Ovary (tissue), 9 donors: ENCODE results near the gene RILP. TPM values are rescaled to one million over a fixed set of nuclear protein-coding genes. Genes with fewer than 3 reads are reported as not detected.

Source experiments
- DNase-seq, 5 donors: peaks; one replicate each; pipeline ENCODE4 v3.0.0-alpha.2; 2019 to 2020
- H3K27ac ChIP-seq, 2 donors: fragments of 200-600 bp; one replicate each; pipeline versions ENCODE4 v1.5.1 to v1.8.0; 2019 to 2022
- H3K27me3 ChIP-seq: fragments of 200-600 bp; one replicate; pipeline ENCODE4 v1.8.0; 2022
- H3K36me3 ChIP-seq: fragments of 200-600 bp; sonication (generic); one replicate; pipeline ENCODE4 v1.5.1; 2019
- H3K4me1 ChIP-seq: one replicate; pipeline ENCODE4 v1.8.1; 2013; ENCODE audit warnings: mild to moderate bottlenecking, moderate library complexity; ENCODE audit not compliant: insufficient read depth
- H3K4me3 ChIP-seq: fragments of 200-600 bp; sonication (generic); one replicate; pipeline ENCODE4 v1.5.1; 2017
- H3K9me3 ChIP-seq, 2 donors: fragments of 200-600 bp in 1 of 2; sonication (generic) in 1 of 2; one replicate each; pipeline versions ENCODE4 v1.5.1 to v1.8.1; 2013 to 2019; ENCODE audit warnings: mild to moderate bottlenecking in 1 of 2, moderate library complexity in 1 of 2
- EP300 ChIP-seq: sonication (generic); formaldehyde crosslinking; IDR thresholded peaks from one replicate; pipeline ENCODE4 v1.6.1; 2017; ENCODE audit warnings: antibody characterized with exemption
- POLR2A ChIP-seq: fragments of 450-650 bp; IDR thresholded peaks from one replicate; pipeline ENCODE4 v1.6.1; 2017; ENCODE audit warnings: antibody characterized with exemption, mild to moderate bottlenecking, moderate library complexity
- WGBS, 3 donors: extraction: QIAGEN DNeasy Blood & Tissue Kit in 1 of 3; methylation state at CpG; one replicate each; pipeline versions ENCODE4 v1.1.5 to v1.1.7; 2013 to 2017; 5-methylcytosine and 5-hydroxymethylcytosine counted together
- intact Hi-C, 4 donors: fragments of 100-400 bp; cut with DNase I; formaldehyde crosslinking; loops; one replicate each; pipeline versions ENCODE4 v1.11.0 to v1.15.1; 2022 to 2023
- polyA plus RNA-seq, 2 donors: library from polyadenylated mRNA; stranded (reverse); fragments of 200-250 nt in 1 of 2; fragments of 350-450 nt in 1 of 2; fragmentation: Illumina TruSeq in 1 of 2; extraction: RNeasy Lipid Tissue Mini Kit (QIAGEN cat#74804) in 1 of 2; gene quantifications; one replicate each; pipeline ENCODE4 v1.2.3, GENCODE V29; 2013 to 2014
- total RNA-seq, 7 donors: library from RNA; depleted of rRNA in 2 of 7; stranded (reverse); fragments of >200 nt in 2 of 7; fragmentation: NEBNext Ultra II Directional in 3 of 7; extraction: Animal tissue kit (Norgen Biotek cat#: 25700) in 3 of 7; gene quantifications; one replicate each; pipeline versions ENCODE4 v1.1.0 to v1.2.4, GENCODE V29; 2016 to 2023
- TF ChIP-seq, protein P1 (sequence below), 3 donors: fragments of 450-650 bp in 2 of 3; fragments of 200-600 bp in 1 of 3; IDR thresholded peaks; one replicate each; pipeline versions ENCODE4 v1.5.1 to v1.8.0; 2016 to 2022; ENCODE audit warnings: antibody characterized with exemption in 3 of 3, mild to moderate bottlenecking in 1 of 3
- donor health status: DM: no; HTN: no; CAD: no; lungs with moderate emphysema.
- donor health status: DM: no; HTN: no; CAD: no.
- donor health status: Bipolar disorder and iron deficiency.
- donor health status: DM: yes; HTN: yes; CAD: no.
- donor health status: DM: no; HTN: no; CAD: no.
- donor health status: DM: yes; HTN: yes; CAD: no.

Gene RILP
- total and polyA plus RNA-seq, 9 donors, result 2.3 to 11.0 (median 5.7) TPM

DNA sequence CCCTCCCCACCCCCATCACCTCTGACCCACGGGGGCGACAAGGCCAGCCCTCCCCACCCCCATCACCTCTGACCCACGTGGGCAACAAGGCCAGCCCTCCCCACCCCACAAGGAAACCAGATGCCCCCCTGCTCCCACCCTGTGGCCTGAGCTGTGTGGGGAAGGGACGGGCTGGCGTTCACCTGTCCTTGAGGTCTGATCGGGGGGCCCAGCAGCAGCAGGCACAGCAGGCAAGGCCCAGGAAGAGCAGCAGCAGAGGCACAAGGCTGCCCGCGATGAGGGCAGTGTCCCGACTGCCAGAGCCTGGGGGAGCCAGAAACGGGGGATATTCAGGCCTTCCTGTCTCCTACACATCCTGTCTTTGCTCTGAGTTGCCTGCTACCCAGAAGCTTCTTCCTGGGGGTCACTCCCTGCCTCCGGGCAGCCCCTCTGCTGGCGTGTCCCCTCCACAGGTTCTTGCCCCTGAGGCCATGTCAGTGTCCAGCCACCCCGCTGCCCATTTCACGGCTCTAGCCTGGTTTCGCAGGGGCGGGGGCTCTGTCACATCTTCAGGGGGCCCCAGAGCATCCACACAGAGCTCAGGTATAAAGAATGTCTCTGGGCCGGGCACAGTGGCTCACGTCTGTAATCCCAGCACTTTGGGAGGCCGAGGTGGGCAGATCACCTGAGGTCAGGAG is 10.9 kb downstream of the RILP start:
- intact Hi-C loops, result no loop called here
- Histone ChIP-seq H3K4me1 (peaks cover under 1% of the 10 kb centered on the region), H3K4me3 (no peak overlapping the region), H3K27ac (no peak overlapping the region), H3K27me3 (no peaks in the 10 kb centered on the region), H3K9me3 (no peaks in the 10 kb centered on the region), H3K36me3 (no peaks in the 10 kb centered on the region)
- 66 to 75% (median 75%) methylated on average over 19 of the region's 19 CpGs for WGBS, 3 donors
- TF ChIP-seq, protein P1, sequence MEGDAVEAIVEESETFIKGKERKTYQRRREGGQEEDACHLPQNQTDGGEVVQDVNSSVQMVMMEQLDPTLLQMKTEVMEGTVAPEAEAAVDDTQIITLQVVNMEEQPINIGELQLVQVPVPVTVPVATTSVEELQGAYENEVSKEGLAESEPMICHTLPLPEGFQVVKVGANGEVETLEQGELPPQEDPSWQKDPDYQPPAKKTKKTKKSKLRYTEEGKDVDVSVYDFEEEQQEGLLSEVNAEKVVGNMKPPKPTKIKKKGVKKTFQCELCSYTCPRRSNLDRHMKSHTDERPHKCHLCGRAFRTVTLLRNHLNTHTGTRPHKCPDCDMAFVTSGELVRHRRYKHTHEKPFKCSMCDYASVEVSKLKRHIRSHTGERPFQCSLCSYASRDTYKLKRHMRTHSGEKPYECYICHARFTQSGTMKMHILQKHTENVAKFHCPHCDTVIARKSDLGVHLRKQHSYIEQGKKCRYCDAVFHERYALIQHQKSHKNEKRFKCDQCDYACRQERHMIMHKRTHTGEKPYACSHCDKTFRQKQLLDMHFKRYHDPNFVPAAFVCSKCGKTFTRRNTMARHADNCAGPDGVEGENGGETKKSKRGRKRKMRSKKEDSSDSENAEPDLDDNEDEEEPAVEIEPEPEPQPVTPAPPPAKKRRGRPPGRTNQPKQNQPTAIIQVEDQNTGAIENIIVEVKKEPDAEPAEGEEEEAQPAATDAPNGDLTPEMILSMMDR (IDR thresholded peaks at IDR 0.05), result no peak
- no peak for TF ChIP-seq POLR2A
- no peak for TF ChIP-seq EP300
- DNase-seq, result no peak

DNA sequence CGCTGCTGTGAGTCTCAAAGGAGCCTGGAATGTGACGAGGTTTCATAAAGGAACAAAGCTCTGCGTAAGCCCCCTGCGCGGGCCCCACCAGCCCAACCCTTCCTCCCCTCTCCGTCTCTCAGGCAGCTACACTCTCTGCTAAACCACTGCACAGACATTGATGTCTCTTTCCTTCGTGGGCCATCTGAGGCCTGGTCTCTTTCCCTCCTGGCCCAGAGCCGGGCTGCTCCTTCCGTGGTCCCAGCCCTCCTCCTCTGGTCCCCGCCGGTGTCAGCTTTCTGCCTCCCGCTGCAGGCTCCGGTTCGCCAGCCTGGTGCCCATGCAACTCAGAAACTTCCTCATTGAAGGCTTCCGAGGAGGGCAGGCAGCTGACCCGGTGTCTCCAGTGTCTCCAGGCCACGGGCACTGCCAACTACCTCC is 11.5 kb downstream of the RILP start:
- Histone ChIP-seq H3K4me3 (no peak overlapping the region), H3K9me3 (no peaks in the 10 kb centered on the region), H3K27ac (no peak overlapping the region), H3K4me1 (no peaks in the 10 kb centered on the region), H3K27me3 (no peaks in the 10 kb centered on the region), H3K36me3 (no peaks in the 10 kb centered on the region)
- DNase-seq, result no peak
- intact Hi-C loops, result no loop called here
- TF ChIP-seq EP300 (no peak), POLR2A (no peak)
- TF ChIP-seq, protein P1 (IDR thresholded peaks at IDR 0.05), result no peak
- WGBS, 3 donors, result 71 to 81% (median 75%) methylated on average over 17 of the region's 17 CpGs

DNA sequence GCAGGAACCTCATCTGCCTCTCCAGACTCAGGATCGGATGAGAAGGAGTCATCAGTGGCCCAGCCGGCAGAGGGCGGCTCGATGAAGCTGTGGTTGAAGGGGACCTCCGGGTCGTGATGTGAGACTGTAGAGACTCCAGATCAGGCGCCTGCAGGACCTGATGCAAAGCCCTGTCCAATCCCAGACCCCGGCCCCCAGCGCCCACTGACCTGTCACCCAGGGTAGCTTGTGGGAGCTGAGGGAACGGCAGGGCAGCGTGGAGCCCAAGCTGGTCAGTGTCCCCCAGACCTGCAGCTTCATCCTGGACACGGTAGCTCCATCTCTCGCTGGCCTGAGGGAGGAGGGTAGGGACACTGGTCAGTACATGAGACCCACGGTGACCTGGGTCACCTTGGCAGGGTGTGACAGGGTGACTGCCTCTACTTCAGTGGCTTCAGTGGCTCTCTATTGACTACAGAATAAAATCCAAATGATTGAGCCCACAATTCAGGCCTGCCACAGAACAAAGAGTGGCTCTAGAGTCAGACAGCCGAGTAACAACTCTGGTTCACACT is 12.9 kb downstream of the RILP start:
- intact Hi-C loops, result no loop called here
- H3K9me3 ChIP-seq, result no peaks in the 10 kb centered on the region
- H3K4me3 ChIP-seq, result no peak overlapping the region
- no peak overlapping the region for H3K27ac ChIP-seq
- 86 to 87% (median 87%) methylated on average over 15 of the region's 15 CpGs for WGBS, 3 donors
- H3K4me1 ChIP-seq, result no peaks in the 10 kb centered on the region
- H3K36me3 ChIP-seq, result no peaks in the 10 kb centered on the region
- no peak for DNase-seq
- no peaks in the 10 kb centered on the region for H3K27me3 ChIP-seq
- TF ChIP-seq EP300, result no peak
- TF ChIP-seq, protein P1 (IDR thresholded peaks at IDR 0.05), result no peak
- no peak for TF ChIP-seq POLR2A

DNA sequence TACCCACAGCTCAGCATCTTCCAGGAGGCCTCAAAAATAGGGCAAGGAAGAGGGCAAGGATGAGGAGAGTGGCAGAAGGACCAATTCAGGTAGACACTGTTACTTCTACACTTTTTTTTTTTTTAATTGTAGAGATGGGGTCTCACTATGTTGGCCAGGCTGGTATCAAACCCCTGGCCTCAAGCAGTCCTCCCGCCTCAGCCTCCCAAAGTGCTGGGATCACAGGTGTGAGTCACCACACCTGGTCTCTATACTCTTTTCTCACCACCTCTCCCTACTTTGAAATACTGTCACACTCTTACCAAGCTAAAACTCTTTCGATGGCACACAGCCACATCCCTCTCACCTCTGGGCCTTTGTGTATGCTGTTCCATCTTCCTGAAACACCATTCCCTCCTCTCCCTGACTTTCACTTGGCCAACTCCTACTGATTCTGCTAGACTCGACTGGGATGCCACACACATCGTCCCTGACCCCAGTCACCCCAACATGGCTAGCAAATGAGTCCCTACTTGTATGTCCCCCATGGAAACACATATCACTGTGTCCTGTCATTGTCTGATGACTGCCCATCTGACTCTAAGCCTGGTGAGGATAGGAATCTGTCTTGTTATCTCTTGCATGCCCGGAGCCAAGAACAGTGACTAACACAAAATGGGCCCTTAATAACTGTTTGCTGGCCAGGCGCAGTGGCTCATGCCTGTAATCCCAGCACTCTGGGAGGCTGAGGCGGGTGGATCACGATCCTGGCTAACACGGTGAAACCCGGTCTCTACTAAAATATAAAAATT is 13.8 kb downstream of the RILP start:
- Histone ChIP-seq H3K9me3 (no peaks in the 10 kb centered on the region), H3K27me3 (no peaks in the 10 kb centered on the region), H3K27ac (no peak overlapping the region), H3K36me3 (no peaks in the 10 kb centered on the region), H3K4me3 (no peak overlapping the region), H3K4me1 (no peaks in the 10 kb centered on the region)
- WGBS, 3 donors, result 85 to 87% (median 86%) methylated on average over 10 of the region's 10 CpGs
- TF ChIP-seq EP300 (no peak), POLR2A (no peak)
- TF ChIP-seq, protein P1 (IDR thresholded peaks at IDR 0.05), result no peak
- intact Hi-C loops, result no loop called here
- DNase-seq, result no peak
